SW 1271 (cell line): ENCODE results near the gene CCDC88C.
"Not testable (repeated sequence)": the region's sequence is repeated elsewhere in the genome, so short reads cannot be mapped to it uniquely, and the experiment has no call there.

Experiments used
- DNase-seq, 2 experiments: peaks; one replicate each; lab custom pipeline; 2025; lab: John Stamatoyannopoulos, UW

The CCDC88C gene

DNA sequence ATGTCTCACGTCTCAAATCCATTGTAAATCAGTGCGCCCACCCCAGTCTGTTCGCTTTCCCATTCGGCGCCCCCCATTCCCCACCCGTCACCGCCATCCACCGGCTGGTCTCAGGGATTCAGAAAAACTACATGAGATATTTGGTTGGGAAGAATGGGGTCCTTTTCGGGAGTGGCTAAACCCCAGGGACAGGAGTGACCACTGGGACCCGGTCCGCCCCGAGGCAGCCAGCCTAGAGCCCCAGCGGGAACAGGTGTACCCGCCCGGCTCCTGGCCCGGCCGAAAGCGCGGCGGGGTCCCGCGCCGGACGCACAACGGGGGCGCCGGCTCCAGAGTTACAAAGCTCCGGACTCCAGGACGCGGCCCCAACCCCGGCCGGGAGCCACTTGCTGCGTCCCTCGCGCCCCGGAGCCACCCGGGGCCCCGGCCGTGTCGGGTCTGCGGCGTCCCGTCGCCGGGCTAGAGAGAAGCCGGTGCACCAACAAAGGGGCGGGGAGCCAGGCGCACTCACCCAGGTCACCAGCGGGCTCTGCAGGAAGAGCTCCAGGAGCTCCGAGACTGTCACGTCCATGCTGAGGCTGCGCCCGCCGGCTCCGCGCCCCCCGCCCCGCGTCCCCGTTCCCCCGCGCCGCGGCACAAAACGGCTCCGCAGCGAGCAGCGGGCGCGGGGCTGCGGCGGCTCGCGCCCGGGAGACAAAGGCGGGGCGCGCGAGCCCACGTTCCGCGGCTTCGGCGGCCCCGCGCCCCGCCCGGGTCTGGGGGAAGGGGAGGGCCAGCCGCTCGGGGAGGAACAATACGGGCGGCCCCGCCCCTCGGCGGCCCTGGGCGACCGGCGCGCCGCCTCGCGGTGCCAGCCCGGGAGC, at the start of gene CCDC88C:
TSS of gene CCDC88C (minus strand) at position 701 of the 863 bp plus-strand sequence. CDS start at position 571, 130 bp downstream.
- DNase-seq, result peak; percentile 19 to 47

DNA sequence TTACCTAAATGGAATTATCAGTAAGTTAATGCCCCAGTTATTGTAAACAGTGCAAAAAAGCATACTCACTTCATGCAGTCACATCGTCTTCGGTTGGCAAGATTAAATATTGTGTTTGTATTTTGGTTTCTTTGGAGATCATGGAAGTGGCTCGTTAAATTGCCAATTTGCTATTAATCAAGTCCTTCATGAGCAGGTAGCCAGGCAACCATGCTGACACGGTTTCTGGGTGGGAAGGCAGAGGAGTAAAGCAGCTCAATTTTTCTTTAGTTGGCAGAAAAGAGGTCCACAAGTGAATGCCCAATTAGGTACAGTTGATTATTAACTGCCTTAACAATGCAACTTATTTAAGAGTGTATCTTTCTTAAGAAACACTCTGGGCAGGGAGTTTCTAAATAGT, 48.6 kb upstream of the CCDC88C start:
- DNase-seq, result no peak

GRCh38 chr14:91464615-91465205, 47.1 kb upstream of the CCDC88C start:
- DNase-seq, result no peak

DNA sequence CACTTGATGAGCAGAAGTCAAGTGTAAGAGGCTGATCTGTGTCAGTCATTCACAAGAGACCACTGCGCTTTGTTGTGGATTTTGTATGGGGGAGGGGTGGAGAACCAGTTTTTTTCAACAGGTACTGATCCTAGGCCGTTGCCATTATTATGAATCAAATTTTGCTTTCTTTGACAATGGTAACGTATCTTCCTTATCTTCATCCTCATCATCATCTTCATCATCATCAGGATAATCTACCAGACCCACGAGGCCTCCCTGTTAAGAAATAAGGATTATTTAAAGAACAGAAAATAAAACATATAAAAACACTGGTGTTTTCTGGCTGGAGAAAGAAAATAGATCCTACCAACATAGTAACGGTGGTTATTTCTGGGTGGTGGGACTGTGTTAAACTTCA, 41.0 kb upstream of the CCDC88C start:
- DNase-seq, result no peak

- no peak for DNase-seq
Measured at GRCh38 chr14:91456283-91456682, 38.7 kb upstream of the CCDC88C start.

GRCh38 chr14:91454580-91454979, 37.0 kb upstream of the CCDC88C start:
- DNase-seq, result no peak

DNA sequence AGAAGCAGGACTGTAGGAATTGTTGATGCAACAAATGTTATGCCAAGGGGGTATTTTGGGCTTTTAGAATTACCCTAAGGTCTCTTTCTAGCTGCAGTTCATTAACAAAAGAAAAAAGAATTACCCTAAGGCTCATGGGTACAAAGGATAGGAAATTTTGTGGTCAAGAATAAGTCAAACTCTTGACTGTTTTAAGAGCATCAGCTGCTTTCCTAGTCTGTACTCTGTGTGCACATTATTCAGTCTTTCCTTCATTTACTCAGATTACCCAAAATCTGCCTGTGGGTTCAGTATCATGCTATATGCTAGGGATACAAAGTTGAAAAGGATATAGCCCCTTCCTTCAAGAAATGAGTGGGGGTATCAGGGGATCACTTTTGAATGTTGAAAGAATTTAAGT, 36.5 kb upstream of the CCDC88C start:
- DNase-seq, result no peak

- no peak for DNase-seq
Measured at GRCh38 chr14:91453744-91454143, 36.1 kb upstream of the CCDC88C start.

DNA sequence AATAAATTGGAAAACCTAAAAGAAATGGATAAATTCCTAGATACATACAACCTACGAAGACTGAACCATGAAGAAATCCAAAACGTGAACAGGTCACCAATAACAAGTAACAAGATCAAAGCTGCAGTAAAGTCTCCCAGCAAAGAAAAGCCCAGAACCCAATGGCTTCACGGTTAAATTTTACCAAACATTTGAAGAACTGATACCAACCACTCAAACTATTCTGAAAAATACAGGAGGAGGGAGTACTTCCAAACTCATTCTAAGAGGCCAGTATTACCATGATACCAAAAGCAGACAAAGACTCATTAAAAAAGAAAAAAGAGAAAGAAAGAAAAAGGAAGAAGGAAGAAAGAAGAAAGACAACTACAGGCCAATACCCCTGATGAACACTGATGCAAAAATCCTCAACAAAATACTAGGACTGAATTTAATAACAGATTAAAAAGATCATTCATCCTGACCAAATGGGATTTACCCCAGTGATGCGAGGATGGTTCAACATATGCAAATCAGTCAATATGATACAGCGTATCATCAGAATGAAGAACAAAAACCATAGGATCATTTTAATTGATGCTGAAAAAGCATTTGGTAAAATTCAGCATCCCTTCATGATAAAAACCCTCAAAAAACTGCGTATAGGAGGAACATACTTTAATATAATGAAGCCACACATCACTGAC, 26.9 kb upstream of the CCDC88C start:
- no peak for DNase-seq

DNA sequence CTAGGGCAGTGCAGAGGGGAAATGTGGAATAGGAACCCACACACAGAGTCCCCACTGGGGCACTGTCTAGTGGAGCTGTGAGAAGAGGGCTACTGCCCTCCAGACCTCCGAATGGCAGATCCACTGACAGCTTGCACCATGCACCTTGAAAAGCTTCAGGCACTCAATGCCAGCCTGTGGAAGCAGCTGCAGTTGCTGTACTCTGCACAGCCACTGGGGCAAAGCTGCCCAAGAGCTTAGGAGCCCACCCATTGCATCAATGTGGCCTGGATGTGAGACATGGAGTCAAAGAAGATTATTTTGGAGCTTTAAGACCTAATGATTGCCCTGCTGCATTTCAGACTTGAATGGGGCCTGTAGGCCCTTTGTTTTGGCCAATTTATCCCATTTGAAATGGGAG, 21.7 kb upstream of the CCDC88C start:
- no peak for DNase-seq

- no peak for DNase-seq
Measured at GRCh38 chr14:91438845-91439244, 21.2 kb upstream of the CCDC88C start.

- DNase-seq, result not testable (repeated sequence)
Measured at GRCh38 chr14:91436266-91436665, 18.6 kb upstream of the CCDC88C start.

DNA sequence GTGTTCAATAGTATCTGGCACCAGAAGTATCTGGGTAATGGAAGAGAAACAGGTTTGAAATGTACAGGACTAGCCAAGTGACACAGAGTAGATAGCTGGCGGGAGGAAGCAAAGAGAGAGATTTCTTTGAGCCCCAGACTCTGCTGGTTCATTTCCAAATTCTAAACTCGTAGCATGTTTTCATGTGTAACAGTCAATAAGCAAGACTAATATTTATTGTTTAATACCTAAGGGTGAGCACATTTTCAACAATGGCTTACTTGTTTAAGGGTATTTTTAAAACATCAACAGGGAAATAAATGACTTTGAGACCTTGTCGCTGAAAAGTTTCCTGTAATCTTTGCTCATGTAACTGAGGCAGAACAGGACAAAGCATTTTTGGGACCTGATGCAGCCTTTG, 11.8 kb upstream of the CCDC88C start:
- no peak for DNase-seq

GRCh38 chr14:91428931-91429330, 11.3 kb upstream of the CCDC88C start:
- not testable (repeated sequence) for DNase-seq

GRCh38 chr14:91425531-91425944, 7.9 kb upstream of the CCDC88C start:
- DNase-seq, result not testable (repeated sequence)

- DNase-seq, result no peak
Measured at GRCh38 chr14:91424813-91425530, 7.4 kb upstream of the CCDC88C start.

- no peak for DNase-seq
Measured at GRCh38 chr14:91420686-91421085, 3.1 kb upstream of the CCDC88C start.

GRCh38 chr14:91419451-91419850, 1.8 kb upstream of the CCDC88C start:
- no peak for DNase-seq

- DNase-seq, result no peak
Measured at GRCh38 chr14:91419044-91419397, 1.4 kb upstream of the CCDC88C start.

DNA sequence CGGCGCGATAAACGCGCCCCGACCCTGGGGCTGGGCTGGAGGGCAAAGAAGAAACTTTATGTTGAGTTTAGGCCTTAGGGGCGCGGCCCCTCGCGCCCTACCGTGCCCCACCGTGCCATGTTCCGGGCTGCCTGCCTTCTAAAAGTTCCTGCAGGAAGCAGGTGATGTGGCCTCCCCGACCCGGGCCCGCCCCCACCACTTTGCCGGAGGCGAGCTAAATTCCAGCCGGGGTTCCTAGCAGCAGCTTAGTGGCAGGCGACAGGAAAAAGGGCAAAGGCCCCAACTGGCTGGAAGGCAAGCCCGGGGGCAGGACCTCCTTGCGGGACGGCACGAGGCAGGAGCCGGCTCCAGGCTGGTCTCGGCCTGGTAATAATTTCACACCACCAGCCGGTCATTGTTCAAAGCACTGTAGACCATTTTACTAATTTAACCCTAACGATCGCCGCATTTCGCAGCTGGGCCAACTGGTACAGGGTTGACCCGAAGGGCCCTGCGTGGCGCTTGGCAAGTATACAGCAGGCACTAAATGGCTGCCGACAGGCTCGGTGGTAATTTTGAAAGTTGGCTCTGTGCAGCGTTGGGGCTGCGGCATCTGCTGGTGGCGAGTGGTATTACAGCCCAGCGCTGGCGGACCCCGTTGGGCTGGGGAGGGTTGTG, 895 bp upstream of the CCDC88C start:
- DNase-seq, result peak in 1 of 2 experiments; percentile 35

- DNase-seq, result peak in 1 of 2 experiments; percentile 30
Measured at GRCh38 chr14:91417983-91418386, 365 bp upstream of the CCDC88C start.

DNA sequence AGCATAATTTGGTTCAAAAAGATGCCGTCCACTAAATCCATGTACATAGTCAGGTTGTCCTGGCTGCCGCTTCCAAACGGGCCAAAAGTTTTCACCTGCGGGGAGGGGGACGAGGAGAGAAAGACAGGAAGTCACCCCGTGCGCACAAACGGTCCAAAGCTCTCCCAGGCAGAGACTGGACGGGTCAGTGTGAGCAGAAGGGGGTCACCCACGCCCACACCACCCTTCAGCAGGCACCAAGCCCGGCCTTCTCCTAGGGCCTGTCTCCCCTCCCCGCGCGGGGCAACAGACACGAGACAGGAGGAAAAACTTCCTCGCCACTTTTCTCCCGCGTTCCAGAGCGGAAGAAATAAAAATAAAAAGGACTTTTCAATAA, 888 bp downstream of the CCDC88C start:
- no peak for DNase-seq
